Lower leg skin (tissue), 4 donors: ENCODE results near the gene TMEM9B. TPM values are rescaled to one million over a fixed set of nuclear protein-coding genes. Genes with fewer than 3 reads are reported as not detected.
"Not testable (repeated sequence)": the region's sequence is repeated elsewhere in the genome, so short reads cannot be mapped to it uniquely, and the experiment has no call there.

Experiments
- DNase-seq, 2 donors: peaks; one replicate each; pipeline ENCODE4 v3.0.0-alpha.2; 2019; ENCODE audit warnings: low spot score in 2 of 2
- H3K4me3 ChIP-seq: fragments of 200-600 bp; sonication (generic); 2 replicates; pipeline ENCODE4 v1.5.1; 2017; ENCODE audit warnings: mild to moderate bottlenecking, low read depth; ENCODE audit not compliant: poor library complexity, severe bottlenecking
- POLR2A ChIP-seq, 2 donors: fragments of 450-650 bp; IDR thresholded peaks; one replicate each; pipeline ENCODE4 v1.6.1; 2016 to 2017; ENCODE audit warnings: antibody characterized with exemption in 2 of 2, mild to moderate bottlenecking in 1 of 2, moderate library complexity in 1 of 2
- WGBS, 2 donors: methylation state at CpG; one replicate each; pipeline ENCODE4 v1.1.5; 2018; 5-methylcytosine and 5-hydroxymethylcytosine counted together
- intact Hi-C: fragments of 100-400 bp; cut with DNase I; formaldehyde crosslinking; loops from one replicate; pipeline ENCODE4 v1.15.0; 2023; ENCODE audit warnings: low total_unique reads
- total RNA-seq, 4 donors: library from RNA; depleted of rRNA; stranded (reverse); fragments of >200 nt; gene quantifications; one replicate each; pipeline ENCODE4 v1.1.0, GENCODE V29; 2016
- TF ChIP-seq, protein P1 (sequence below), 3 donors: fragments of 450-650 bp; IDR thresholded peaks; one replicate each; pipeline ENCODE4 v1.5.1; 2016; ENCODE audit warnings: antibody characterized with exemption in 3 of 3, mild to moderate bottlenecking in 3 of 3, moderate library complexity in 2 of 3

The TMEM9B gene
- total RNA-seq, 4 donors from 2014 or later: 40.4 to 54.7 (median 48.0) TPM

DNA sequence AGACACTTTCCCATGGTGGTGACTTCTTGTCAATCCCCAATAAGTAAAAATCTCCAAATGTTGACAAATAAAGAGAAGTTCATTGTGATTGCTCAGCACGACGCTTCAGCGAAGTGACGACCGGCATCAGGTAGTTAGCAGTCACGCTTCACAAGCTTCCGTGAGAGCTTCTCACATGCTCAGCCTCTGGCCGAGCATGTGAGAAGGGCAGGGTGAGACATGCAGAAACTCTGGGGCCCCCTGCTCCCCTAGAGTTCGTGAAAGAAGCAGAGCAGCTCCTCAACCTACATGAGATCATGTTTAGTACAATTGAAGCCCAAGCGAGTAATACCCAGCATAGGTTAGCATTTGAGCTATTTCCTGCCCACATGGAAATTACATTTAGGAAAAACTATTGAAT lies 27.1 kb downstream of the TMEM9B start:
- WGBS, 2 donors: 70 to 80% methylated on average over 10 of the region's 10 CpGs
- intact Hi-C loops: no loop called here
- TF ChIP-seq POLR2A (IDR thresholded peaks at IDR 0.05): no peak
- TF ChIP-seq, protein P1, sequence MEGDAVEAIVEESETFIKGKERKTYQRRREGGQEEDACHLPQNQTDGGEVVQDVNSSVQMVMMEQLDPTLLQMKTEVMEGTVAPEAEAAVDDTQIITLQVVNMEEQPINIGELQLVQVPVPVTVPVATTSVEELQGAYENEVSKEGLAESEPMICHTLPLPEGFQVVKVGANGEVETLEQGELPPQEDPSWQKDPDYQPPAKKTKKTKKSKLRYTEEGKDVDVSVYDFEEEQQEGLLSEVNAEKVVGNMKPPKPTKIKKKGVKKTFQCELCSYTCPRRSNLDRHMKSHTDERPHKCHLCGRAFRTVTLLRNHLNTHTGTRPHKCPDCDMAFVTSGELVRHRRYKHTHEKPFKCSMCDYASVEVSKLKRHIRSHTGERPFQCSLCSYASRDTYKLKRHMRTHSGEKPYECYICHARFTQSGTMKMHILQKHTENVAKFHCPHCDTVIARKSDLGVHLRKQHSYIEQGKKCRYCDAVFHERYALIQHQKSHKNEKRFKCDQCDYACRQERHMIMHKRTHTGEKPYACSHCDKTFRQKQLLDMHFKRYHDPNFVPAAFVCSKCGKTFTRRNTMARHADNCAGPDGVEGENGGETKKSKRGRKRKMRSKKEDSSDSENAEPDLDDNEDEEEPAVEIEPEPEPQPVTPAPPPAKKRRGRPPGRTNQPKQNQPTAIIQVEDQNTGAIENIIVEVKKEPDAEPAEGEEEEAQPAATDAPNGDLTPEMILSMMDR (IDR thresholded peaks at IDR 0.05): no peak

DNA sequence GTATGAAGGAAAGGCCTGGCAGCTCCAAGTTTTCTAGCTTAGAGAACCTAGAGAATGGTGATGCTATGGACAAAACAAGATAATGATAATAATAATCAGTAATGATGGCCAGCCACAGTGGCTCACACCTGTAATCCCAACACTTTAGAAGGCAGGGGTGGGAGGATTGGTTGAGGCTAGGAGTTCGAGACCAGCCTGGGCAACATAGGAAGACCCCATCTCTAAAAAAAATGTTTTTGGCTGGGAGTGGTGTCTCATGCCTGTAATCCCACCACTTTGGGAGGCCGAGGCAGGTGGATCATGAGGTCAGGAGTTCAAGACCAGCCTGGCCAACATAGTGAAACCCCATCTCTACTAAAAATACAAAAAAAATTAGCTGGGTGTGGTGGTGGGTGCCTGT lies 28.5 kb downstream of the TMEM9B start:
- DNase-seq, intact Hi-C loops, H3K4me3 ChIP-seq: not testable (repeated sequence)
- 95 to 98% methylated on average over 2 of the region's 2 CpGs for WGBS, 2 donors

More for the DNA sequence above, 27.1 kb downstream of the TMEM9B start:
- no peak overlapping the region for H3K4me3 ChIP-seq
- no peak for DNase-seq

DNA sequence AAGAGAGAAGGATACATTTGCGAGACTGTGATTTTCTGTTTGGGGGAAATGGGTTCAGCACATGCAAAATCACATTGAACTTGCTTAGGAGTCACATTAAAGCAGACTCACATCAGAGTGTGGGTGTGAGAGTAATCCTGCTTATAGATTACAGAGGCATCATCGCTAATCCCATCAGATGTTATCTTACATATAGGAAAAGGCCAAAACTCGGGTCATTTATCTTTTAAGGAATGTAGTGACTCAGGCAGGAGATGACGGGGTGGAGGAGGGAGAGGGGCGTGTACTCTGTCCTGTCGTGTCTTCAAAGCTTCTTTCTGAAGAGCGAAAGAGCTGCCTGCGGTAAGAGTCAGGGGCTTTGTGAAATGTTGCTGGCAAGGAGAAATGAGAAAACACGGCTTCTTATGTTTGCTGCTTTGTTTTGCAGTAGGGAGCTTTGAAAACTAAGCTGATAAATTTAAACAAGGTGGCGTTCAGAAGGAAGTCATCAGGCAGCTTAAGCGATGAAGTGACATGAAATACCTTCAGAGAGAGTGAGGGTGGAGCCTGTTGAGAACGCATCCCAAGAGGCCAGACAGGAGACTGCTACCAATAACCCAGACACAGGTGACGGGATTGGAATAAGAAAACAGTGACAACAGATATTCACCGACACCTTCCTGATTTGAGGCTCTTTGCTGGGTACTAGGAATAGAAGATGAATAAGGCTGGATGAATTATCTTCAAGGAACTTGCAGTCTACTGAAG lies 29.3 kb downstream of the TMEM9B start:
- DNase-seq: no peak
- whole genome bisulfite sequencing, 2 donors: 38 to 47% methylated on average over 14 of the region's 14 CpGs
- no peak overlapping the region for H3K4me3 ChIP-seq
- intact Hi-C loops: no loop called here
- no peak for TF ChIP-seq POLR2A (IDR thresholded peaks at IDR 0.05)
- TF ChIP-seq, protein P1 (IDR thresholded peaks at IDR 0.05): no peak

DNA sequence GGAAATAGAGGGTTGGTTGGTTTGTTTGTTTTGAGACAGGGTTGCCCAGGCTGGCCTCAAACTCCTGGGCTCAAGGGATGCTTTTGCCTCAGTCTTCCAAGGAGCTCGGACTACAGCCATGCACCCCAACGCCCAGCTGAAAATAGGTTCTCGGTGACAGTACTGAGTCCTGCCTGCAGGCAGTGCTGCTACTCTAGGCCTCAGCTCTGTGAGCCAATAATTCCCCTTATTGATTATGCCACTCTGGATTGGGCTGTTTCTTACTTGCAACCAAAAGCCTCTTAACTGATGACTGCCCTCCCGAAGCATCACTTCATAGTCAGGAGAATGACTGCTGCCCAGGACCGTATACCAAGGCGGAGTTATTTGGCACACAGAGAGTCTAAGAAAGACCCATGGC lies 30.3 kb downstream of the TMEM9B start:
- DNase-seq: no peak
- intact Hi-C loops: no loop called here
- WGBS, 2 donors: 87 to 94% methylated on average over 6 of the region's 6 CpGs
- H3K4me3 ChIP-seq: no peak overlapping the region
- TF ChIP-seq, protein P1 (IDR thresholded peaks at IDR 0.05): no peak
- no peak for TF ChIP-seq POLR2A (IDR thresholded peaks at IDR 0.05)

DNA sequence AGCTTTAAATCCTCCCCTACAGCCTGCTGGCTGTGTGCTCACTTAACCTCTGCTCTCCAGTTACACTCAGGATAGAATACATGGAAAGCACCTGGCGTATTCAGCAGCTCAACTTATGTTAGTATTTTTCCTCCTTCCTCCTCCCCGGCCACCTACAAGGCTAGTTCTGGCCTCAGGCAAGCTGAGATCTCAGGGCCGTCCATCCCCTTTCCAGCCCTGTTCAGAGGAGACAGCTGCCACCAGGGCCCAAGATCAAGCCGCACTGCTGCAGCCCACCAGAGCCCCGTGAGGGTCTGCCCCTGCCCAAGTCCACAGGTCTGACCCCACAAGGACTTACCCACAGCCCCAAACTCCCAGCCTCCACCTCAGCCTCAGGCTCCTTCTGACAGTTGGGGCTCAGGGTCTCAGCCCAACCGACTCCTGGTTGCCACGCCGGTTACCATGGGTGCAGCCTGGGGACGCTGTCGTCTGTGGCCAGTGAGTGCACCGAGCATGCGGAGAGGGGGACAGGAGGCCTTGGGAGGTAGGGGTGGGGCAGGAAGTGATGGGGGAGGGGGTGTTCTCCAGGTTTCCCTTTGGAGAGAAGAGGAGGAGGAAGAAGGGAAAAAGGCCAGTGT lies 31.6 kb downstream of the TMEM9B start, which contains the start of gene C11orf16:
Gene C11orf16, minus strand, starts transcription at position 384 of the 617 bp plus-strand sequence. CDS start 639 bp downstream, outside the sequence.
- TF ChIP-seq, protein P1 (IDR thresholded peaks at IDR 0.05): no peak
- no peak for TF ChIP-seq POLR2A (IDR thresholded peaks at IDR 0.05)
- intact Hi-C loops: no loop called here
- DNase-seq: no peak
- H3K4me3 ChIP-seq: no peak within 1 kb of the TSS
- WGBS, 2 donors: 81 to 83% methylated on average over 12 of the region's 12 CpGs

DNA sequence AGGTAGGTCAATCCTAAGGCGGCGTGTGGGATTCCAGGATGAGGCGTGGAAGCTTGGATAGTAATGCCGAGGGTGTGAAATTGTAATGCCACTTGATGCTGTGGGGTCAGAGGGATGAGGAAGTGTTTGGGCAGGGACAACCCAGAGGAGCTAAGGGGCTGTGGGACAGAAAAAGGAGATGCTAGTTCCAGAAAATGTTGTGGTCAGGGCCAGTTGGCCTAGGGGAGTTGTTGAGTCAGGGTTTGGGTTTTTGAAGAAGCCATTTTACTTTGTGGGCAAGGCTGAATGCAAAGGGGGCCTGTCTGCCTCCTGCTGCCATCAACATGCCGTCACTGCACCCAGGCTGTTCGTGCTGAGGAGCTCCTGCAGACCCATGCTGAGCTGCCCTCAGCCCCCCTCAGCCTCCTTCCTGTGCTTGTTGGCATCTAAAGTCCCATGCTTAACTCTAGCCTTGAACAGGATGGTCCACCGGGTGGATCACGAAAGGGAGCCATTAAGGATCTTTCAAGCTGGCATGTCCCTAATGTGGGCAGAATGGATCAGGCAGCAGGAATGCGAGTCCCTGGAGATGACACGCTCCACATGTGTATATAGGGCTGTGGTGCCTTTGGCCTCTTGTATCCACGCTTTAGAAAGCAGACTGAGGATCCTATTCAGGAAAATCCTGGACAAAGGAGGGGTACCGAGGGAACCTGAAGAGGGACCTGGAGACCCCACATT lies 33.6 kb downstream of the TMEM9B start:
- WGBS, 2 donors: 91% methylated on average over 12 of the region's 12 CpGs
- no peak for TF ChIP-seq POLR2A (IDR thresholded peaks at IDR 0.05)
- TF ChIP-seq, protein P1 (IDR thresholded peaks at IDR 0.05): no peak
- DNase-seq: no peak
- no peak overlapping the region for H3K4me3 ChIP-seq
- intact Hi-C loops: no loop called here
